H1 (cell line): ENCODE measurements around the gene MYO15B. TPM values are rescaled to one million over a fixed set of nuclear protein-coding genes. Genes with fewer than 3 reads are reported as not detected.

Experiments used
- CTCF ChIA-PET: fragments of 300-600 bp; sonication (Branson Sonifier 250); formaldehyde crosslinking; loops from one replicate; lab custom pipeline; 2021; ENCODE audit not compliant: partially characterized antibody; lab: Charles Lee
- POLR2A ChIA-PET: fragments of 300-600 bp; sonication (Branson Sonifier 250); formaldehyde crosslinking; loops from one replicate; lab custom pipeline; 2021; ENCODE audit warnings: inconsistent platforms; ENCODE audit not compliant: partially characterized antibody; lab: Charles Lee
- DNase-seq, 2 experiments: peaks; one replicate each; pipeline versions ENCODE4 v3.0.0 to v3.0.0-alpha.2; 2010 to 2022; ENCODE audit warnings: low spot score in 2 of 2, low read depth in 1 of 2, mixed read lengths in 1 of 2
- FAIRE-seq: peaks from 2 replicates; lab custom pipeline; 2011; peaks lifted over from hg19 to GRCh38; lab: Jason Lieb, UNC
- H2AFZ ChIP-seq: 2 replicates; pipeline ENCODE4 v1.8.1; 2012; ENCODE audit warnings: low read length, inconsistent platforms
- H2AK5ac ChIP-seq: 2 replicates; pipeline ENCODE4 v1.6.1; 2013; ENCODE audit warnings: low read depth, low read length
- H2BK120ac ChIP-seq: replicated peaks from 2 replicates; pipeline ENCODE3; 2013; ENCODE audit warnings: low read depth, low read length, inconsistent platforms
- H2BK12ac ChIP-seq: 2 replicates; pipeline ENCODE4 v1.6.1; 2013; ENCODE audit warnings: low read depth, low read length
- H2BK15ac ChIP-seq: 2 replicates; pipeline ENCODE4 v1.6.1; 2013; ENCODE audit warnings: low read length
- H2BK20ac ChIP-seq: 2 replicates; pipeline ENCODE4 v1.6.1; 2013; ENCODE audit warnings: low read length
- H2BK5ac ChIP-seq: 2 replicates; pipeline ENCODE4 v1.6.1; 2013; ENCODE audit warnings: low read depth, low read length
- H3K14ac ChIP-seq: 2 replicates; pipeline ENCODE4 v1.6.1; 2013; ENCODE audit warnings: inconsistent platforms; ENCODE audit not compliant: insufficient read length
- H3K18ac ChIP-seq: 2 replicates; pipeline ENCODE4 v1.6.1; 2013; ENCODE audit warnings: low read length; ENCODE audit errors: extremely low read depth
- H3K23ac ChIP-seq: 2 replicates; pipeline ENCODE4 v1.6.1; 2013; ENCODE audit warnings: inconsistent platforms; ENCODE audit not compliant: insufficient read length
- H3K23me2 ChIP-seq: 2 replicates; pipeline ENCODE4 v1.6.1; 2013; ENCODE audit warnings: low read depth, low read length
- H3K27ac ChIP-seq: 2 replicates; pipeline ENCODE4 v1.6.1; 2011; ENCODE audit warnings: low read depth, low read length, inconsistent platforms
- H3K27me3 ChIP-seq, 4 experiments: replicated peaks in 1 of 4; 1 replicate in 1 of 4; 2 replicates in 3 of 4; pipeline versions ENCODE4 v1.6.1 to v1.8.1; 2011 to 2013; ENCODE audit warnings: low read length in 3 of 4, mild to moderate bottlenecking in 3 of 4, inconsistent platforms in 2 of 4, mixed read lengths in 2 of 4, moderate library complexity in 1 of 4; ENCODE audit not compliant: control insufficient read depth in 3 of 4, insufficient read depth in 3 of 4; ENCODE audit errors: extremely low read depth in 1 of 4
- H3K36me3 ChIP-seq, 4 experiments: 2 replicates each; pipeline versions ENCODE4 v1.6.1 to v1.8.1; 2011 to 2013; ENCODE audit warnings: mild to moderate bottlenecking in 4 of 4, low read length in 3 of 4, moderate library complexity in 2 of 4, control low read depth in 1 of 4, inconsistent platforms in 1 of 4; ENCODE audit not compliant: insufficient read depth in 4 of 4, control insufficient read depth in 2 of 4
- H3K4ac ChIP-seq: replicated peaks from 2 replicates; pipeline ENCODE3; 2013; ENCODE audit warnings: low read length, low read depth, mixed read lengths, inconsistent platforms; ENCODE audit not compliant: insufficient read length
- H3K4me1 ChIP-seq, 4 experiments: replicated peaks in 1 of 4; 1 replicate in 1 of 4; 2 replicates in 3 of 4; pipeline versions ENCODE4 v1.6.1 to v1.8.1; 2011 to 2013; ENCODE audit warnings: low read length in 3 of 4, inconsistent platforms in 2 of 4, mixed read lengths in 1 of 4; ENCODE audit not compliant: insufficient read depth in 4 of 4, control insufficient read depth in 3 of 4
- H3K4me2 ChIP-seq, 2 experiments: 2 replicates each; pipeline versions ENCODE4 v1.6.1 to v1.8.1; 2011 to 2013; ENCODE audit warnings: low read depth in 2 of 2, low read length in 2 of 2, control low read depth in 1 of 2, inconsistent platforms in 1 of 2, mild to moderate bottlenecking in 1 of 2; ENCODE audit not compliant: insufficient read depth in 1 of 2
- H3K4me3 ChIP-seq, 4 experiments: fragments of 200-600, 300-600 bp in 1 of 4; sonication (generic), shearing (Covaris generic), sonication (Bioruptor Twin) in 1 of 4; 2 replicates each; pipeline versions ENCODE4 v1.5.1 to v1.8.1; 2011 to 2016; ENCODE audit warnings: low read length in 4 of 4, low read depth in 3 of 4, control low read depth in 2 of 4, inconsistent platforms in 2 of 4, mild to moderate bottlenecking in 2 of 4, mixed read lengths in 1 of 4, moderate library complexity in 1 of 4; ENCODE audit not compliant: insufficient read depth in 2 of 4; ENCODE audit errors: extremely low read depth in 1 of 4
- H3K56ac ChIP-seq: replicated peaks from 2 replicates; pipeline ENCODE3; 2013; ENCODE audit warnings: low read depth, mild to moderate bottlenecking, mixed read lengths, low read length, inconsistent platforms; ENCODE audit not compliant: insufficient read length
- H3K79me1 ChIP-seq: 2 replicates; pipeline ENCODE4 v1.6.1; 2013; ENCODE audit warnings: low read depth, low read length, control low read depth
- H3K79me2 ChIP-seq, 2 experiments: 2 replicates each; pipeline versions ENCODE4 v1.6.1 to v1.8.1; 2012 to 2013; ENCODE audit warnings: low read length in 2 of 2, mild to moderate bottlenecking in 2 of 2, inconsistent platforms in 1 of 2; ENCODE audit not compliant: insufficient read depth in 2 of 2, control insufficient read depth in 1 of 2
- H3K9ac ChIP-seq, 4 experiments: replicated peaks in 1 of 4; 1 replicate in 1 of 4; 2 replicates in 3 of 4; pipeline versions ENCODE4 v1.6.1 to v1.8.1; 2011 to 2013; ENCODE audit warnings: low read depth in 3 of 4, low read length in 3 of 4, control low read depth in 2 of 4, mild to moderate bottlenecking in 2 of 4, moderate library complexity in 2 of 4, inconsistent platforms in 1 of 4; ENCODE audit errors: extremely low read depth in 1 of 4
- H3K9me3 ChIP-seq, 2 experiments: 2 replicates each; pipeline versions ENCODE4 v1.6.1 to v1.8.1; 2012 to 2013; ENCODE audit warnings: mild to moderate bottlenecking in 2 of 2, moderate library complexity in 2 of 2, control low read depth in 1 of 2, inconsistent platforms in 1 of 2, low read depth in 1 of 2, low read length in 1 of 2, mixed read lengths in 1 of 2; ENCODE audit not compliant: insufficient read depth in 2 of 2
- H4K20me1 ChIP-seq, 2 experiments: replicated peaks in 1 of 2; 2 replicates each; pipeline versions ENCODE3 to v1.8.1; 2011 to 2013; ENCODE audit warnings: inconsistent platforms in 2 of 2, low read length in 2 of 2, mild to moderate bottlenecking in 1 of 2; ENCODE audit not compliant: insufficient read depth in 2 of 2, control insufficient read depth in 1 of 2
- H4K5ac ChIP-seq: 2 replicates; pipeline ENCODE4 v1.6.1; 2013; ENCODE audit warnings: low read length, low read depth, mixed read lengths, inconsistent platforms; ENCODE audit not compliant: insufficient read length
- H4K8ac ChIP-seq: 2 replicates; pipeline ENCODE4 v1.8.0; 2013; ENCODE audit warnings: mild to moderate bottlenecking, moderate library complexity, low read length, inconsistent platforms; ENCODE audit not compliant: insufficient read depth; ENCODE audit errors: extremely low read depth
- H4K91ac ChIP-seq: replicated peaks from 2 replicates; pipeline ENCODE3; 2013; ENCODE audit warnings: low read length, mixed read lengths, inconsistent platforms; ENCODE audit not compliant: insufficient read length
- CHD1 ChIP-seq: IDR thresholded peaks from 2 replicates; pipeline ENCODE4 v1.6.1; 2012; ENCODE audit warnings: low read depth, low read length, improper control_type of control experiment
- EZH2 ChIP-seq: fragments of 200-600 bp; sonication (generic); IDR thresholded peaks from 2 replicates; pipeline ENCODE4 v1.7.1; 2012; ENCODE audit warnings: low read depth, mild to moderate bottlenecking, moderate library complexity, low read length, inconsistent platforms; ENCODE audit not compliant: severe bottlenecking
- RXRA ChIP-seq: IDR thresholded peaks from 2 replicates; pipeline ENCODE4 v1.6.1; 2011; ENCODE audit warnings: low read depth, mild to moderate bottlenecking, low read length, moderate library complexity; ENCODE audit not compliant: insufficient read depth
- SIN3A ChIP-seq, 2 experiments: IDR thresholded peaks in 1 of 2; conservative IDR thresholded peaks in 1 of 2; 2 replicates each; pipeline ENCODE4 v1.6.1; 2011 to 2012; ENCODE audit warnings: low read length in 2 of 2, improper control_type of control experiment in 1 of 2, low read depth in 1 of 2, mild to moderate bottlenecking in 1 of 2
- TBP ChIP-seq: IDR thresholded peaks from 2 replicates; pipeline ENCODE4 v1.6.1; 2011; ENCODE audit warnings: low read depth, low read length, improper control_type of control experiment
- WGBS, 2 experiments: shearing (Covaris generic) in 1 of 2; methylation state at CpG; one replicate each; pipeline versions ENCODE4 v1.1.6 to v1.1.7; 2013 to 2015; ENCODE audit warnings: low lambda C conversion rate in 2 of 2, mixed read lengths in 2 of 2, inconsistent platforms in 1 of 2, low coverage in 1 of 2, missing lambda C conversion rate in 1 of 2; ENCODE audit not compliant: insufficient replicate concordance in 2 of 2, insufficient coverage in 1 of 2, insufficient read length in 1 of 2; ENCODE audit errors: extremely low coverage in 1 of 2, missing lambda C conversion rate in 1 of 2; 5-methylcytosine and 5-hydroxymethylcytosine counted together
- polyA plus RNA-seq, 7 experiments: library from polyadenylated mRNA; depleted of rRNA in 3 of 7; stranded (reverse) in 5 of 7; unstranded in 2 of 7; fragments of >200 nt in 5 of 7; fragments of 200-250 nt in 2 of 7; gene quantifications; 1 replicate in 5 of 7; 2 replicates in 1 of 7; 4 replicates in 1 of 7; pipeline versions ENCODE4 v1.2.1 to v1.2.3, GENCODE V29; 2011 to 2013; ENCODE audit warnings: missing spikeins in 2 of 7, mixed read lengths in 2 of 7
- total RNA-seq: library from RNA; stranded (reverse); fragmentation: NEBNext Ultra II Directional; extraction: Animal tissue kit (Norgen Biotek cat#: 25700); gene quantifications from 2 replicates; pipeline ENCODE4 v1.2.1, GENCODE V29; 2021

The MYO15B gene
- total and polyA plus RNA-seq, 2 of the 8 experiments (the other 6 are each of a cell fraction or from before 2014, with no cell fraction given), result 7.1 to 11.2 TPM

- no peaks in the 10 kb centered on the region for H3K79me1 ChIP-seq
- H2BK120ac ChIP-seq, result no peak overlapping the region
- H3K9ac ChIP-seq, result no peak overlapping the region
- no peaks in the 10 kb centered on the region; a peak in 2 of 7 replicates for H3K27me3 ChIP-seq
- H2BK5ac ChIP-seq, result no peak overlapping the region
- H3K56ac ChIP-seq, result no peak overlapping the region
- H3K14ac ChIP-seq, result no peak overlapping the region
- no peak overlapping the region for H2BK12ac ChIP-seq
- H3K4me3 ChIP-seq, result no peak overlapping the region
- ChIA-PET CTCF (interaction anchor here (0.6 to 59.2 kb wide), 20 partner anchors 1 to 193 kb away, joined by 3 to 2200 read pairs (median 3); partner anchors contain the start of genes RECQL5, SAP30BP and SMIM5), POLR2A (interaction anchor here (0.6 to 2.8 kb wide), 10 partner anchors 9 to 165 kb away, joined by 3 to 8 read pairs (median 4); partner anchors contain the start of genes SMIM5 and UNK)
- no peaks in the 10 kb centered on the region for H3K79me2 ChIP-seq
- no peaks in the 10 kb centered on the region for H3K9me3 ChIP-seq
- FAIRE-seq (peak; percentile 66), DNase-seq (peak; percentile 70 to 96)
- peak overlapping the region; percentile 62; the same call in 1 of the 2 replicates for H4K8ac ChIP-seq
- H2BK20ac ChIP-seq, result no peak overlapping the region
- H3K23me2 ChIP-seq, result no peaks in the 10 kb centered on the region
- peaks cover 0 to 4% (median 1%) of the 10 kb centered on the region in 4 experiments; a peak in 4 of 7 replicates for H3K4me1 ChIP-seq
- peak overlapping the region; percentile 47 for H4K91ac ChIP-seq
- H3K36me3 ChIP-seq, result no peaks in the 10 kb centered on the region
- WGBS, 2 experiments, result 77% methylated on average over 34 of the region's 36 CpGs; no CpG with 5 or more reads in 1 of the 2 experiments
- no peak overlapping the region for H3K27ac ChIP-seq
- no peak overlapping the region for H2AFZ ChIP-seq
- peaks cover 0 to 1% of the 10 kb centered on the region in 2 experiments for H4K20me1 ChIP-seq
- H2AK5ac ChIP-seq, result no peak overlapping the region
- no peak overlapping the region for H3K4ac ChIP-seq
- H3K23ac ChIP-seq, result no peak overlapping the region
- H2BK15ac ChIP-seq, result no peak overlapping the region
- H3K4me2 ChIP-seq, result no peak overlapping the region
- H4K5ac ChIP-seq, result no peak overlapping the region
- H3K18ac ChIP-seq, result no peak overlapping the region
- TF ChIP-seq TBP, result 0 out of 2 replicates have a peak, but pooled peaks have one; percentile 21
- TF ChIP-seq CHD1, result no peak
- no peak for TF ChIP-seq RXRA
- 0 out of 4 replicates have a peak, but pooled peaks of 1 of the 2 experiments have one; percentile 22 for TF ChIP-seq SIN3A (conservative IDR thresholded peaks at IDR 0.05 in 1 of 2, IDR thresholded peaks at IDR 0.05 in 1 of 2; ENCODE audit: low read depth in 1 of 2, low read length in 2 of 2)
- TF ChIP-seq EZH2, result no peak
Measured at GRCh38 chr17:75619506-75620431, 32.2 kb downstream of the MYO15B start.
